TTC549 (cell line): ENCODE results near the gene KCNJ14.
"Not testable (repeated sequence)": the region's sequence is repeated elsewhere in the genome, so short reads cannot be mapped to it uniquely, and the experiment has no call there.

Experiments
- FAIRE-seq: peaks from 2 replicates; lab custom pipeline; 2012; peaks lifted over from hg19 to GRCh38; lab: Jason Lieb, UNC

Gene KCNJ14

DNA sequence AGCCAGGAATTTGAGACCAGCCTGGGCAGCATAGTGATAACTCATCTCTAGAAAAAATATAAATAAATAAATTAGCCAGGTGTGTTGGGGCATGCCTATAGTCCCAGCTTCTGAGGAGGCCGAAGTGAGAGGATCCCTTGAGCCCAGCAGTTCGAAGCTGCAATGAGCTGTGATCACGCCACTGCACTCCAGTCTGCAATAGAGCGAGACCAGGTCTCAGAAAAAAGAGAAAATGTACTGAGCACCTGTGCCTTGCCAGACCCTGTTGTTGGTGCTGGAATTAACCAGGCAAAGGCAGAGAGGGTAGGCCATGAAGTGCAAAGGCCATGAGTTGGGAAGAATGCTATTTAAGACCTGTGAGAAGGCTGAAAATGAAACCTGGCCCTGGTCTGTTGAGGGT, 16.5 kb downstream of the KCNJ14 start:
- no peak for FAIRE-seq

DNA sequence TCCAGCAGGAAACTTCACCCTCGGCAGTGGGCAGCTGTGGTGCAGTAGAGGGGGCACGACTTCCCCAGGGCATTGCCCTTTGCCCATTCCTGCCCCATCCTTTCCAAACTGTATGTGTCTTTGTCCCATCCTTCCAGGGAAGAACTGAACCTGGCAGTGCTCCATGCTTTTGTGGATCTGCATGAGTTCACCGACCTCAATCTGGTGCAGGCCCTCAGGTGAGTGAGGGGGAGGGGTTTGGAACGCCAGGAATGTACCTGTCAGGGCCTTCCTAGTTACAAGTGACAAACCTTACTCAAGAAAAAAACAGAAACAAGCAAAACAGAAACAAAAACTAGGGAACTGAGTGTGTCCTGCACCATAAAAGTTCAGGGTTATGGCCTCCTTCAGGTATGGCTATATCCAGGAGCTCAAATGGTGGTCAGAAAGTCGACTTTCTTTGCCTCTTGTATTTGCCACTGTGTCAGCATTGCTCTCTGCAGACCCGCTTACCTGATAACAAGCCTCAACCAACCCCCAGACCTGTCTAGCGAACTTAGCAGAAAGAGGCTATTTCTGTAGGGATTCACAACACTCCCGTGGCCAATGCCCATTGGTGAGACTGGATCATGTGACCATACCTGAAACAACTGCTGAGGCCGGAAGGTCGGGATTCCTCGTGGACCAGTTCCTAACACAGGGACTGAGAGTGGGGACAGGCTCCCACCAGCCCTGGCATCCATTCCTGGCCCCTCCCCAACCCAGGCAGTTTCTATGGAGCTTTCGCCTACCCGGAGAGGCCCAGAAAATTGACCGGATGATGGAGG, 18.0 kb downstream of the KCNJ14 start:
- no peak for FAIRE-seq

DNA sequence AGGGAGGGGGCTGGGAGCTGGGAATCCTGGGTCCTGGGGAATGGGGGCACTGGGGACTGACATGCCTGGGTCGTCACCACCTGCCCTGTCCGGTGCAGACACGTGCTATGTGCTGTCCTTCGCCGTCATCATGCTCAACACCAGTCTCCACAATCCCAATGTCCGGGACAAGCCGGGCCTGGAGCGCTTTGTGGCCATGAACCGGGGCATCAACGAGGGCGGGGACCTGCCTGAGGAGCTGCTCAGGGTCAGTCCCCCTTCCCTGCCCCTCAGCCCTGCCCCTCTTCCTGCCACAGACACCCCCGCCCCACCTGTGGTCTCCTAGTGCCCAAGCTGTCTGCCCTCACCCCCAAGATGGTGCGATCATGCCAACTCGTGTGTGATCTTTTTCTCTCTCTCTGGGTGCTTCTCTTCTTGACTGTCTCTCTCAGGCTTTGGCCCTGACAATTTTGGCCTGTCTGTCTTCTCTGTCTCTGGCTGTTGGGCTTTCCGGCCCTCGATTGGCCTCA, 18.8 kb downstream of the KCNJ14 start:
- no peak for FAIRE-seq

DNA sequence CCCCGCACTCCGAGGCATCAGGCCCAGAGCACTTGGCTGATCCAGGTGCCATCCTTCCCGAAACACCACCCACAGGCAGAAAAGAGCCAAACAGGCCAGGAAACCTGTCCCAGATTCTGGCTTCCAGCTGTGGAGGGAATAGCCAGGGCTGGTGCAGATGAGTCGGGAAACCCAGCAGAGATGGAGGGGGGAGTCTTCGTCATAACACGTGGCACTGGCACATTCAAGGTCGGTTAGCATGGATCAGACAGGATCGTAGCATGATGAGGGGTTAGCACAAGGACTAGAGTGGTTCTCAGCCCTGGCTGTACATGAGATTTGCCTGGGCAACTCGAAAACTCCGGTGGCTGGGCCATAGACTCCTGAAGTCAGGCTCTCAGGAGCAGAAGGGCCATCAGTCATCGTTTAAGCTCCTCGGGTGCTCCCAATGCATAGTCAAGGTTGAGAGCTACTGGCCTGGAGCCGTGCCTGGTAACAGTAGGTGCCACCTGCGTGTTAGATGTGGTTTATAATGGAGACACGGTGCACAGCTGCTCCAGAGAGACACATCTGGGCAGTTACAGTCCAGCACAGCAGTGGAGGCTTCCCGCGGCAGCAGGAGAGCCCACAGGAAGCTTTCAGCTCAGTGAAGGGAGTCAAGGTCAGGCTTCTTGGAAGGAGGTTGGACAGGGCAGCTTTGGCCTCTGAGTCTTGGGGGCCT, 20.1 kb downstream of the KCNJ14 start:
- no peak for FAIRE-seq

DNA sequence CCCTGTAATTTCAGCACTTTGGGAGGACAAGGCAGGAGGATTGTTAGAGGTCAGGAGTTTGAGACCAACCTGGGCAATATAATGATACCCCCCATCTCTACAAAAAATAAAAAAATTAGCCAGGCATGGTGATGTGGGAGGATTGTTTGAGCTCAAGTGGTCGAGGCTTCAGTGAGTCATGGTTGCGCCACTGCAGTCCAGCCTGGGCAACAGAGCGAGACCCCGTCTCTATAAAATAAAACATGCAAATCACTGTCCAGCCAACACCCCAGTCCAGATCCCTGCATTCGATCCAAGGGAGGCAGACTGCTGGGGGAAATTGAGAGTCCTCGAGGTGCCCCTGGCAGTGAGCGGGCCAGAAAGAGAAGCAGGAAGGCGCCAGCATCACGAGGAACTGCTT, 20.8 kb downstream of the KCNJ14 start:
- no peak for FAIRE-seq

DNA sequence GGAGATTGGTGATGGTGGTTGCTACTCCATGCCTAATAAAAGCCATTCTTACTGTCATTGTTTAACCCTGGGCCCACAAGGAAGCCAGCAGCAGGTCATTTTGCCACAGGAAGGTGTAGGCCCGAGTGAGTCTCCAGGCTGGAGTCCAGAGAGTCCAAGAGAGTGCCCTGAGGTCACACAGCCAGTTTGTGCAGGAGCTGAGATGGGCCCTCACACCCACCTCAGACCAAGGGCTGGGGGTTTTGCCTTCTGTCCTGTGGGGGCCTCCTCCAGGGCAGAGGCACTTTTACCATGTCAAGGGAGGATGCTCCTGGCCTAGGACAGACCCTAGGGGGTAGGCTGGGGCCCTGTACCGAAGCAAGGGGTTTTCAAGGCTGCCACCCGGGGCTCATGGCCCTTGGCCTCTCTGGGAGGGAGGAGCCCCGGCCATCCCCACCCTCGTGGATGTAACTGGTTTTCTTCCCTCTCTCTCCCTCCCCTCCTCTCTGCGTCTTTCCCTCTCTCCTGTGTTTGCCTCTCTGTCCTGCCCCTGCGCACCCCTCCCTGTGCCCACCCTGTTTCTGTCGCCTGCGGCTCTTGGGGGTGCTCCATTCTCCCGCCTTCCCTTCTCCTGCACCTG, 21.8 kb downstream of the KCNJ14 start:
- FAIRE-seq = no peak

DNA sequence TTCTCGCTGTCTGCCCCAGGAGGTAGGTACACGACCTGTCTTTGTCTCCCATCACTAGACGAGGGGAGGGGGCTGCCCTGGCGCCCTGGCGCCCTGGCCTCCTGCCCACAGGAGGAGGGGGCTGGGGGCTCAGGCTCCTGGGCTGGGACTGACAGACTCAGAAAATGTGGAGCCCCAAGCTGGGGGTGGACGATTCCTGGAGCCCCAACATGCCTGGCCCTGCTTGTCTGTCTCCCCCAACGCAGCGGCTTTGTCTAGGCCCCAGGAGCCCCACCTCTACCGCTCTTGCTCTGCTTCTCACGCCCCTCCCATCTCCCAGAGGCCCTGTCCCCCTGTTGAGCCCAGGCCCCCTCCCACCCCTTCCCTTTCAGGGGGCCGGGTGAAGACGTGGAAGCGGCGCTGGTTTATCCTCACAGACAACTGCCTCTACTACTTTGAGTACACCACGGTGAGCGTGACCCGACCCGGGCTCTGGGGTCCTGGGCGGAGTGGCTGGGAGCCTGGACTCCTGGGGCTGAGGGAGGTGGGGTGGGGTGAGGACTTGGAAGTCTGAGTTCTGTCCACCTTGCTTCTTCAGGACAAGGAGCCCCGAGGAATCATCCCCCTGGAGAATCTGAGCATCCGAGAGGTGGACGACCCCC, 22.4 kb downstream of the KCNJ14 start:
- no peak for FAIRE-seq

DNA sequence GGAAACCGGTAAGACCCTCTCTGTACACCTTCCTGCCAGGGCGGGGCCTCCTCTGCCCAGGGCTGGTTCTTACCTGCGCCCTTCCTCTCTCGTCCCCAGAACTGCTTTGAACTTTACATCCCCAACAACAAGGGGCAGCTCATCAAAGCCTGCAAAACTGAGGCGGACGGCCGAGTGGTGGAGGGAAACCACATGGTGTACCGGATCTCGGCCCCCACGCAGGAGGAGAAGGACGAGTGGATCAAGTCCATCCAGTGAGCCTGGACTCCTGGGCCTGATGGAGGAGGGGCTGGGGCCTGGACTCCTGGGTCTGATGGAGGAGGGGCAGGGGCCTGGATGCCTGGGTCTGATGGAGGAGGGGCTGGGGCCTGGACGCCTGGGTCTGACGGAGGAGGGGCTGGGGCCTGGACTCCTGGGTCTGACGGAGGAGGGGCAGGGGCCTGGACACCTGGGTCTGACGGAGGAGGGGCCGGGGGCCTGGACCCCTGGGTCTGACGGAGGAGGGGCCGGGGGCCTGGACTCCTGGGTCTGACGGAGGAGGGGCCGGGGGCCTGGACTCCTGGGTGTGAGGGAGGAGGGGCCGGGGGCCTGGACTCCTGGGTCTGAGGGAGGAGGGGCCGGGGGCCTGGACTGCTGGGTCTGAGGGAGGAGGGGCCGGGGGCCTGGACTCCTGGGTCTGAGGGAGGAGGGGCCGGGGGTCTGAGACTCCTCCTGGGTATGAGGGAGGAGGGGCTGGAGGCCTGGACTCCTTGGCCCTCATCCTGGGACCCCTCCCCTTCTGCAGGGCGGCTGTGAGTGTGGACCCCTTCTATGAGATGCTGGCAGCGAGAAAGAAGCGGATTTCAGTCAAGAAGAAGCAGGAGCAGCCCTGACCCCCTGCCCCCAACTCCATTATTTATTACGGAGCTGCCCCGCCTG, 23.2 kb downstream of the KCNJ14 start:
- no peak for FAIRE-seq

DNA sequence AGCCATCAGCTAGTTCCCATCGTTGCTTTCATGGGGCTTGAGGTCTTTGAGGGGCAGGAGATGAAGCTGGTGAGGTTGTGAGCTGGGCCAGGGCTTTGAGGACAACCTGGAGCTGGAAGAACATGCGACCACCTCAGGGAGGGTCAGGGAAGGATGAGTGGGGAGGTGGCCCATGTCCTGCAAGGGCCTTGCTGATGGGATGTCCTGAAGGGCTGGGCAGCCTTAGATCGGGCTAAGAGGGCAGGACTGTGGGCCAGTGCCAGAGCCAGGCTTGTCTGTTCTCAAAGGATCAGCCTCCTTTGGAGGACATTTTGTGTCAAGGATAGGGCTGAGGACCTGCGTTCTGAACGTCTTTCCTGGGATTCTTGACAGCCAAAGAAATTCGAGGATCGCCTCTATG, 24.3 kb downstream of the KCNJ14 start:
- no peak for FAIRE-seq

DNA sequence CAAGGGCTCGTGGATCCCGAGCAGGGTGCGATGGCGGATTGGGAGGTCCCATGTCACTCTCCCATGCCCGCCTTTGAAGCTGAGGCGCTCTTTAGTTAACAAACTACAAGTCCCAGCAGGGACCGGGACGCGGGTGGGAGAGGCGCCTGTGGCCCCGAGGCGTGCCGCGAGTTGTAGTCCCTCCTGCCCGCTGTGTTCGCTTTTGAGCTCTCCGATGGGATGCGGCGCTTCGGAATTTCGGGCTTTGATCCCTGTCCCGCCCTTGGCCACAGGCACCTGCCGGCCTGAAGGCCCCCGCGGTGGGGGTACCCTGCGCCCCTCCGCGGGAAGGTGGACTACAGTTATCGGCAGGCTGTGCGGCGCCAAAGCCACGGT, 24.8 kb downstream of the KCNJ14 start:
- FAIRE-seq = no peak

DNA sequence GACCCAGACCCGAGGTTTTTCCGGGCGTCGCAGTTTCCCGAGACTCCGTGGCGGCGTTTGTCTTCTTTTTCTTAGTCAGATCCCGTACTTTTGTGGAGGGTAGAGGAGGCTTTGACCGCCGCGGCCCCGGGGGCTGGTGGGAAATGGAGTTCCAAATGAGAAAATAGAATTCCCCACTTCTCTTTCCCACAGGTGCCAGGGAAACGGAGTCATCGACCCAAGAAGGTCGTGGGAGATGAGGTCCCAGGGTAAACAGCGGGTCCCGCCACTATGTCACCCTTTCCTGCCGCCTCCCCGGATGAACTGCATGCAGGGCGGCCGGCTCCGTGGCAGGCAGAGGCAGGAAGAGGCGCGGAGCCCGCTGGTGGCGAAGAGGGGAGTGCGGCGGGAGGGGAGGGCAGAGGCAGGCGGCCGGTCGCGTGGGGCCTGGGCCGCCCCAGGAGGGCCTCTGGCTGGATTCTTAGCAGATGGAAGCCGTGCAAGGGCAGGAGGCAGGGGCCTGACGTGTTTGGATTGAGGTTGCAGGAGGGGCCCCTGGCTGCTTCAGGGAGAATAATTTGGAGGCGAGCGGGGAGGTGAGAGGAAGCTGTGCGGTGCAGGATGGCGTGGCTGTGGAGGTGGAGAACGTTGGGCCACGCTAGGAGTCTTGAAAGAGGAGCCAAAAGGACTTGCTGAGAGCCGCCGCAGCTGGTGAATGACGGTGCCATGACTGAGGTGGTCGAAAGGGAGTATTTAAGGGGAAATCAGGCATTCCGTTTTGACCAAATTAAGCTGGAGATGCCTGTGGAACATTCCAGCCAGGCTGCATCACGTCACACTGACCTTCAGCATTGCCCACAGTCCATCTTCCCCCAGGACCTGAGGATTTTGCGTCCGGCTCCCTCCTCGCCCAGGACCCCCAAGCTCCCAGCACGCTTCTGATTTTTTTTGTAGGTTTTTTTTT, 25.5 kb downstream of the KCNJ14 start:
- FAIRE-seq = no peak

DNA sequence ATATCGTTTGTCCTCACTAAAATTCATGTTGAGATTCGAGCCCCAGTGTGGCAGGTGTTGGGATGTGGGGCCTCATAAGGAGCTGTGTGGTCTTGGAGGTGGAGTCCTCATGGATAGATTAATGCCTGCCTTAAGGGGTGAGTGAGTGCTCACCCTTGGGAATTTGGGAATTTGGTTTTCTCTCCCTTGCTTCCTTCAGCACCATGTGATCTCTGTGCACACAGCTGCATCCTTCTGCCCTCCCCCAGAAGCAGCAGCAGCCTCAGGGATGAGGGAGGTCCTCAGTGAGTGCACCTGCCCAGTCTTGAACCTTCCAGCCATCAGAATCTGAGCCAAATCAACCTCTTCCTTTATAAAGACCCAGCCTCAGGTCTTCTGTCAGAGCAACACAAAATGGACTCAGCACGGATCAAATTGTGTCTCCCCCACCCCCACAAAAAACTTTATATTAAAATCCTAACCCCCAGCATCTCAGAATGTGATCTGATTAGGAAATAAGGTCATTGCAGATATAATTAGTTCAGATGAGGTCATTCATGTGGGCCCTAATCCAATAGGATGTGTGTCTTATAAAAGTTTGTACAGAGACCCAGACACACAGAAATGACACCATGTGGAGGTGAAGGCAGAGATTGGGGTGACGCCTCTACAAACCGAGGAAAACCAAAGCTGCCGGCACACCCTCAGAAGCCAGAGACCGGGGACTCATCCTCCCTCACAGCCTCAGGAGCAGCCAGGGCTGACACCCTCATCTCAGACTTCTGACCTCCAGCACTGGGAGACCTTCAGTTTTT, 26.7 kb downstream of the KCNJ14 start:
- no peak for FAIRE-seq

DNA sequence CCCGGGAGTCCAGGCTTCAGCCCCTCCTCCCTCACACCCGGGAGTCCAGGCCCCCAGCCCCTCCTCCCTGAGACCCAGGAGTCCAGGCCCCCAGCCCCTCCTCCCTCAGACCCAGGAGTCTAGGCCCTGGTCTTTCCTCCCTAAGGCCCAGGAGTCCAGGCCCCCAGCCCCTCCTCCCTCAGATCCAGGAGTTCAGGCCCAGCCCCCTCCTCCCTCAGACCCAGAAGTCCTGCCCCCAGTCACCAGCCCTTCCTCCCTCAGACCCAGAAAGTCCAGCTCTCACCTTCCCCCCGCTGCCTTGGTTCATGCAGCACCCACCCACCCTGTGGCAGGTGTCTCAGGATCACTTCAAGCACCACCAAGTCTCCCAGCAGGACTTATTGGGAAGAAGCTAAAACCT, 27.9 kb downstream of the KCNJ14 start:
- FAIRE-seq = no peak

DNA sequence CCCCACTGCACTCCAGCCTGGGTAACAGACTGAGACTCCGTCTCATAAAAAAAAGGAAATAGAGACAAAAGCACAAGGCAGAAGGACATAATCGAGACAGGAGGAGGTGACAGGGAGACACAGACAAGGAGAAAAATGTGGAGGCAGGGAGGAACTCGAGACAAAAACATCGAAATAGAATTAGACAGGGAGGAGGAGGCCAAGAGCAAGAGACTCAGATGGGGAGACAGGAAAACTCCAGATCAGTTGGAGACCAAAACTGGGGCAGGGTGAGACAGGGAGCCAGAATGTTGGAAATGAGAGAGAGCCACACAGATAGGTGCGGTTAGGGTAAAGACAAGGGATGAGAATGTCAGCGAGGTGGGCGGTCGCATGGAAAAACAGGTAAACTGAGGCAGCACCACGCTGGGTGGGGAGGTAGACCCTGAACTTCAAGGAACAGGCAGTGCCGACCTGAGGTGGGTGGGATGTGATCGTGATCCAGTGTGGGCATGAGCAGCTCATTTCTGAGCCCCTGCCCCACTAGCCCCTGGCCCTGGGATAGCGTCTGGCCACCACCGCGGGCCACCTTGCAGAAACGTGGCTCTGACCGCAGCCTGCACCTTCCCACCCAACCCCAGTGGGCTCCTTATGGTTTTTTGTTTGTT, 29.0 kb downstream of the KCNJ14 start:
- FAIRE-seq = no peak

DNA sequence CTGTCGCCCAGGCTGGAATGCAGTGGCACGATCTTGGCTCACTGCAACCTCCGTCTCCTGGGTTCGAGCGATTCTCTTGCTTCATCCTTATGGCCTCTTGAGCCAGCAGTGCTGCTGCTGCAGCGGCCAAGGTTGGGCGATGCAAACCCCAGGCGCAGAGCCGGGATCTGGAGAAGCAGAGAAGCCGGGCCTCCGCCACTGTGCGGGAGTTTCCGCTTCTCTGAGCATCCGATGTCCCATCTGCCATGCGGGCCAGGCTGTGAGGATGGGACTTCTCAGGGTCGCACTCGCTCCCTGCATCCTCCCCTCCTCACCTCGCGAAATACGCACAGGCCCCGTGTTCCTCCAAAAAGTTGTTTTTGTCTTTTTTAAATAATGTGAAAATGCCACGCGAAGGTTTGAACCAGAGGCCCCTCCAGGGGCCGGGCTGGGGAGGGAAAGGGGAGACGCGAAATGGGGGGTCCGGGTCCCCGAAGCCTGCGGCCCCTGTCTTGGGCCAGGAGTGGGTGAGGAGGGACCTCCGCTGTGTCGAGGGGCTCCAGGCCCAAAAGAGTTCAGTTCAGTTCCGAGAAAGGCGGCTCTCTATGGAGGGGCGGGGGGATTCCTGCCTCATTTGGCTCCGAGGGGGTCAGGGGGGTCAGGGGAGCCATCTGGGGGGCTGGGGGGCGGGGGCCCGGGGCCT, 29.7 kb downstream of the KCNJ14 start:
- FAIRE-seq = no peak

DNA sequence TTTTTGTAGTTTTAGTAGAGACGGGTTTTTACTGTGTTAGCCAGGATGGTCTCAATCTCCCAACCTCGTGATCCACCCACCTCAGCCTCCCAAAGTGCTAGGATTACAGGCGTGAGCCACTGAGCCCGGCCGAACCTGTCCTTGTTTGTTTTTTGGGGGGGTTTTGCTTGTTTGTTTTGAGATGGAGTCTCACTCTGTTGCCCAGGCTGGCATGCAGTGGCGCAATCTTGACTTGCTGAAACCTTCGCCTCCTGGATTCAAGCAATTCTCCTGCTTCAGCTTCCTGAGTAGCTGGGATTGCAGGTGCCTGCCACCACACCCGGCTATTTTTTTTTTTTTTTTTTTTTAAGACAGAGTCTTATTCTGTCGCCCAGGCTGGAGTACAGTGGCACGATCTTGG, 31.3 kb downstream of the KCNJ14 start:
- not testable (repeated sequence) for FAIRE-seq

DNA sequence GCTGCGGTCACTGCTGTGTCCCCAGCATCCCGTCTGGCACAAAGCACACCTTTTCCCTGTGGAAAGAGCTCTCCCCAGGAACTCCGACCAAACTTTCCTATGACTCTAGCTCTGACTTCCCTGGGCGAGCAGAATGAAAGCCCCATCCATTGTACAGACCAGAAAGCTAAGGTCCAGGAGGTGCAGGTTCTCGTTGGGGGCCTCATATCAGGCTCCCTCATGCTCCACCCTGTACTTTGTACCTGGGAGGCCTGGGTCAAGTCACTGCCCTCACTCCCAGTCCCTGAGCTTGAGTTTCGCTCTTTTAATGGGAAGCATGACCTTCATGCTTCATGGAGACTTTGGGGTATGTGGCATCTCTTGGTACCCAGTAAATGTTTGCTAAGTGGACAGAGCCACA, 32.2 kb downstream of the KCNJ14 start:
- FAIRE-seq = no peak

DNA sequence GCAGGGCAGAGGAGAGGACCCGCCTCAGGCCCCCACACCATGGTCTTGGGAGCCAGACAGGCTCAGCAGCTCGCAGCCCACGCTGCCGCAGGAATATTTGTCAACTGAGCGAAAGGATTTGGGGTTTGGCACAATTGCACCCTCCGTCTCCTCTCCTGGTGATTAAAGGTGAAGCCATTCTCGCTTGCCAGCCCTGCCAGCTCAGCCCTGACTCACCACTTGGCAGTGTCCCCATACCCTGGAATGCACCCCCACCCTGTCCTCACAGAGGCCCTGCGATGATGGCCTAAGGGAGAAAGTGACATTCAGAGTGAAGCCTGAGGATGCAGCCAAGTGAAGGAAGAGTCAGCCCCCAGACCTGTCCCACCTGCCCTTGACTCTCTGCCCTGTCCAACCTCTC, 32.6 kb downstream of the KCNJ14 start:
- FAIRE-seq = no peak

DNA sequence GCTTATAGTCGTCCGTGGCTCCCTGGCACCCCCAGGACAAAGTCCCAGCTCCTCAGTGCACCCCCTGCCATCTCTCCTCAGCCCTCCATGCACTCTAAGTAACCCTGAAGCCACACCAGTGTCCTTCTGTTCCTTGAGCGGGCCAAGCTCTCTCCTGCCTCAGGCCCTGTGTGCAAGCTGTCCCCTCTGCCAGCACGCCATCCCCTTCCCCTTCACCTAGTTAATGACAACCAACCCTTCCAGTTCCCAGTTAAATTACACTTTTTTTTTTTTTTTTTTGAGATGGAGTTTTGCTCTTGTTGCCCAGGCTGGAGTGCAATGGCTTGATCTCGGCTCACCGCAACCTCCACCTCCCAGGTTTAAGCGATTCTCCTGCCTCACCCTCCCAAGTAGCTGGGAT, 33.1 kb downstream of the KCNJ14 start:
- not testable (repeated sequence) for FAIRE-seq
